SHP77 (cell line): ENCODE measurements around the gene CDHR1.
"Not testable (repeated sequence)": the region's sequence is repeated elsewhere in the genome, so short reads cannot be mapped to it uniquely, and the experiment has no call there.

Experiments
- DNase-seq, 2 experiments: peaks; one replicate each; lab custom pipeline; 2025; lab: John Stamatoyannopoulos, UW

Gene CDHR1

GRCh38 chr10:84194424-84195043, at the start of gene CDHR1:
CDHR1 (plus strand) TSS chr10:84194537; CDS start chr10:84194761, 224 bp downstream.
- no peak for DNase-seq

GRCh38 chr10:84147347-84147746, 47.0 kb upstream of the CDHR1 start:
- DNase-seq = no peak

GRCh38 chr10:84148006-84148597, 46.2 kb upstream of the CDHR1 start:
- not testable (repeated sequence) for DNase-seq

GRCh38 chr10:84149854-84150253, 44.5 kb upstream of the CDHR1 start:
- DNase-seq = no peak

- DNase-seq = no peak
Observed at GRCh38 chr10:84152769-84153168, 41.6 kb upstream of the CDHR1 start.

- no peak for DNase-seq
Observed at GRCh38 chr10:84155521-84155920, 38.8 kb upstream of the CDHR1 start.

GRCh38 chr10:84156009-84156408, 38.3 kb upstream of the CDHR1 start:
- DNase-seq = no peak

GRCh38 chr10:84156768-84157167, 37.6 kb upstream of the CDHR1 start:
- DNase-seq = no peak

GRCh38 chr10:84158061-84158460, 36.3 kb upstream of the CDHR1 start:
- no peak for DNase-seq

GRCh38 chr10:84158550-84158949, 35.8 kb upstream of the CDHR1 start:
- no peak for DNase-seq

- no peak for DNase-seq
Observed at GRCh38 chr10:84159076-84159685, 35.2 kb upstream of the CDHR1 start.

- no peak for DNase-seq
Observed at GRCh38 chr10:84160663-84161362, 33.5 kb upstream of the CDHR1 start.

- no peak for DNase-seq
Observed at GRCh38 chr10:84163996-84164395, 30.3 kb upstream of the CDHR1 start.

- no peak for DNase-seq
Observed at GRCh38 chr10:84164442-84164841, 29.9 kb upstream of the CDHR1 start.

GRCh38 chr10:84166620-84167288, 27.6 kb upstream of the CDHR1 start:
- DNase-seq = no peak

GRCh38 chr10:84167289-84167653, 27.1 kb upstream of the CDHR1 start:
- not testable (repeated sequence) for DNase-seq

- DNase-seq = not testable (repeated sequence)
Observed at GRCh38 chr10:84168382-84168781, 26.0 kb upstream of the CDHR1 start.

GRCh38 chr10:84171237-84171636, 23.1 kb upstream of the CDHR1 start:
- DNase-seq = not testable (repeated sequence)

- DNase-seq = not testable (repeated sequence)
Observed at GRCh38 chr10:84171700-84172466, 22.5 kb upstream of the CDHR1 start.

GRCh38 chr10:84172467-84173356, 21.6 kb upstream of the CDHR1 start:
- DNase-seq = no peak

- DNase-seq = no peak
Observed at GRCh38 chr10:84173501-84173929, 20.8 kb upstream of the CDHR1 start, which contains the start of gene GPR15LG. GPR15LG (plus strand) TSS chr10:84173801; CDS start chr10:84173852, 51 bp downstream.
